Endodermal cell (in vitro differentiated cells): ENCODE results near the gene RNF44. TPM values are rescaled to one million over a fixed set of nuclear protein-coding genes. Genes with fewer than 3 reads are reported as not detected.
A peak's percentile ranks its signal among the peaks of the same experiment; 100 is the strongest.

Experiments
- DNase-seq: peaks from one replicate; pipeline ENCODE4 v3.0.0-alpha.2; 2017
- H3K27ac ChIP-seq: 2 replicates; pipeline ENCODE4 v1.5.1; 2013; ENCODE audit warnings: mild to moderate bottlenecking, low read depth, low read length, moderate library complexity
- H3K27me3 ChIP-seq: 2 replicates; pipeline ENCODE4 v1.6.1; 2013; ENCODE audit warnings: mild to moderate bottlenecking, low read length, moderate library complexity; ENCODE audit not compliant: insufficient read depth, control insufficient read depth, poor library complexity, severe bottlenecking
- H3K36me3 ChIP-seq: 2 replicates; pipeline ENCODE4 v1.7.0; 2013; ENCODE audit warnings: mild to moderate bottlenecking, low read length, moderate library complexity; ENCODE audit not compliant: control insufficient read depth, insufficient read depth
- H3K4me1 ChIP-seq: one replicate; pipeline ENCODE4 v1.7.0; 2013; ENCODE audit warnings: low read length; ENCODE audit not compliant: control insufficient read depth, insufficient read depth
- H3K4me3 ChIP-seq: 2 replicates; pipeline ENCODE4 v1.5.1; 2013; ENCODE audit warnings: mild to moderate bottlenecking, low read length, moderate library complexity
- H3K9ac ChIP-seq: 2 replicates; pipeline ENCODE4 v1.6.1; 2013; ENCODE audit warnings: mild to moderate bottlenecking, low read length, moderate library complexity; ENCODE audit not compliant: poor library complexity, severe bottlenecking; ENCODE audit errors: extremely low read depth
- H3K9me3 ChIP-seq: 2 replicates; pipeline ENCODE4 v1.6.1; 2013; ENCODE audit warnings: mild to moderate bottlenecking, low read length, moderate library complexity; ENCODE audit not compliant: control insufficient read depth
- H3K27ac Mint-ChIP-seq: 2 replicates; pipeline ENCODE4 v1.8.0; 2020; ENCODE audit warnings: mixed read lengths
- H3K27me3 Mint-ChIP-seq: 2 replicates; pipeline ENCODE4 v1.8.0; 2021; ENCODE audit warnings: mild to moderate bottlenecking, mixed read lengths; ENCODE audit not compliant: insufficient read depth
- H3K36me3 Mint-ChIP-seq: 2 replicates; pipeline ENCODE4 v1.8.0; 2020; ENCODE audit warnings: low read depth, mixed read lengths
- H3K4me1 Mint-ChIP-seq: 2 replicates; pipeline ENCODE4 v1.8.0; 2020; ENCODE audit warnings: mixed read lengths
- H3K4me3 Mint-ChIP-seq: 2 replicates; pipeline ENCODE4 v1.8.0; 2020; ENCODE audit warnings: mild to moderate bottlenecking, moderate library complexity, mixed read lengths
- H3K9me3 Mint-ChIP-seq: 2 replicates; pipeline ENCODE4 v1.8.0; 2020; ENCODE audit warnings: mild to moderate bottlenecking, mixed read lengths
- WGBS, 2 experiments: methylation state at CpG; one replicate each; pipeline versions ENCODE4 v1.1.5 to v1.1.7; 2013; ENCODE audit warnings: missing lambda C conversion rate in 2 of 2, mixed read lengths in 1 of 2; ENCODE audit not compliant: insufficient coverage in 1 of 2, insufficient read length in 1 of 2; 5-methylcytosine and 5-hydroxymethylcytosine counted together
- total RNA-seq, 2 donors: library from RNA; stranded (reverse); fragmentation: NEBNext Ultra II Directional in 1 of 2; extraction: Animal tissue kit (Norgen Biotek cat#: 25700) in 1 of 2; gene quantifications; 2 replicates in 1 of 2; 3 replicates in 1 of 2; pipeline ENCODE4 v1.2.1, GENCODE V29; 2021
- TF ChIP-seq, protein P1 (sequence below): fragments of 200-600 bp; sonication (generic); conservative IDR thresholded peaks from 2 replicates; pipeline ENCODE4 v1.5.0; 2021; ENCODE audit warnings: antibody characterized with exemption, mild to moderate bottlenecking

Gene RNF44
- total RNA-seq, 2 donors from 2014 or later: 150 to 173 TPM

DNA sequence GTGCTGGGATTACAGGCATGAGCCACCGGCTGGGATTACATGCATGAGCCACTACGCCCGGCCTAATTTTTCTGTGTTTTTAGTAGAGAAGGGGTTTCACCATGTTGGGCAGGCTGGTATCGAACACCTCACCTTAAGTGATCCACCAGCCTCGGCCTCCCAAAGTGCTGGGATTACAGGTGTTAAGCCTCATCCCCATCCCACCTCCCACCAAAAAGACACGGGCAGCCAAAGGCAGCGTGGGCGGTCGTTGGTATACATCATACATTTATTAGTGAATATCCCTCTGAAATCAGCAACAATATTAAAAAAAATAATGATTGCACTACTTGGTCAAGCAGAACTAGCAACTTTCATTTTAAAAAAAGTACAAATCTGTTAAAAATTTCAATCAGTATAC is 10.7 kb downstream of the RNF44 start:
- no peaks in the 10 kb centered on the region for H3K27me3 ChIP-seq
- H3K36me3 ChIP-seq: peaks cover 36% of the 10 kb centered on the region
- Mint-ChIP-seq H3K36me3 (peaks cover 43% of the 10 kb centered on the region), H3K4me1 (no peaks in the 10 kb centered on the region), H3K27me3 (no peaks in the 10 kb centered on the region), H3K27ac (no peak overlapping the region), H3K4me3 (no peak overlapping the region), H3K9me3 (no peaks in the 10 kb centered on the region)
- H3K9me3 ChIP-seq: no peaks in the 10 kb centered on the region
- no peak overlapping the region for H3K27ac ChIP-seq
- 93 to 100% methylated on average over 4 to 9 of the region's 9 CpGs for WGBS, 2 experiments
- H3K9ac ChIP-seq: no peak overlapping the region
- DNase-seq: no peak
- TF ChIP-seq, protein P1, sequence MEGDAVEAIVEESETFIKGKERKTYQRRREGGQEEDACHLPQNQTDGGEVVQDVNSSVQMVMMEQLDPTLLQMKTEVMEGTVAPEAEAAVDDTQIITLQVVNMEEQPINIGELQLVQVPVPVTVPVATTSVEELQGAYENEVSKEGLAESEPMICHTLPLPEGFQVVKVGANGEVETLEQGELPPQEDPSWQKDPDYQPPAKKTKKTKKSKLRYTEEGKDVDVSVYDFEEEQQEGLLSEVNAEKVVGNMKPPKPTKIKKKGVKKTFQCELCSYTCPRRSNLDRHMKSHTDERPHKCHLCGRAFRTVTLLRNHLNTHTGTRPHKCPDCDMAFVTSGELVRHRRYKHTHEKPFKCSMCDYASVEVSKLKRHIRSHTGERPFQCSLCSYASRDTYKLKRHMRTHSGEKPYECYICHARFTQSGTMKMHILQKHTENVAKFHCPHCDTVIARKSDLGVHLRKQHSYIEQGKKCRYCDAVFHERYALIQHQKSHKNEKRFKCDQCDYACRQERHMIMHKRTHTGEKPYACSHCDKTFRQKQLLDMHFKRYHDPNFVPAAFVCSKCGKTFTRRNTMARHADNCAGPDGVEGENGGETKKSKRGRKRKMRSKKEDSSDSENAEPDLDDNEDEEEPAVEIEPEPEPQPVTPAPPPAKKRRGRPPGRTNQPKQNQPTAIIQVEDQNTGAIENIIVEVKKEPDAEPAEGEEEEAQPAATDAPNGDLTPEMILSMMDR: no peak
- no peak overlapping the region for H3K4me3 ChIP-seq
- no peaks in the 10 kb centered on the region for H3K4me1 ChIP-seq

DNA sequence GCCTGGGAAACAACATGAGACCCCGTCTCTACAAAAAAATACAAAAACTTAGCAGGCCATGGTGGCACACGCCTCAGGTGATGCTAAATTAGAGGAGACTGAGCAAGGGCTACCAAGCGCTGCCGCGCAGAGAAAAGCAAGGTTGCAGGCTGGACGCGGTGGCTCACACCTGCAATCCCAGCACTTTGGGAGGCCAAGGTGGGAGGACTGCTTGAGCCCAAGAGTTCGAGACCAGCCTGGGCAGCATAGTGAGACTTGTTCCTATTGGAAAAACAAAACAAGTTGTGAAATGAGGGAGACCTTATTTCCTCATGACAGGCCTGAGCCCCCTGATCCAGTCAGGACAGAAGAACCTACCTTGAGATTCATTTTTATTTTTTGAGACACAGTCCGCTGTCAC is 11.5 kb downstream of the RNF44 start:
- WGBS, 2 experiments: 92 to 94% methylated on average over 9 of the region's 9 CpGs
- no peaks in the 10 kb centered on the region for H3K27me3 Mint-ChIP-seq
- peaks cover 38% of the 10 kb centered on the region for H3K36me3 Mint-ChIP-seq

DNA sequence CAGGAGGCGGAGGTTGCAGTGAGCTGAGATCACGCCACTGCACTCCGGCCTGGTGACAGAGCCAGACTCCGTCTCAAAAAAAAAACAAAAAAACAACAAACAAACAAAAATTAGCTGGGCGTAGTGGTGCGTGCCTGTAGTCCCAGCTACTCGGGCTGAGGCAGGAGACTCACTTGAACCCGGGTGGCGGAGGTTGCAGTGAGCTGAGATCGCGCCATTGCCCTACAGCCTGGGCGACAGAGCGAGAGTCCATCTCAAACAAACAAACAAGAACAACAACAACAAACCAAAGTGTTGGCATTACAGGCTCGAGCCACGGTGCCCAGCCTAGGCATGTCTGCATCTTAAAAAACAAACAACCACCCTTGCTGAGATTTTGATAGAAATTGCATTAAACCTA is 12.2 kb downstream of the RNF44 start:
- no peak overlapping the region for H3K4me3 Mint-ChIP-seq
- peaks cover 38% of the 10 kb centered on the region for H3K36me3 Mint-ChIP-seq
- Histone ChIP-seq H3K36me3 (peaks cover 30% of the 10 kb centered on the region), H3K9me3 (no peaks in the 10 kb centered on the region), H3K9ac (no peak overlapping the region), H3K4me3 (no peak overlapping the region), H3K4me1 (no peaks in the 10 kb centered on the region), H3K27ac (no peak overlapping the region), H3K27me3 (no peaks in the 10 kb centered on the region)
- TF ChIP-seq, protein P1: no peak
- DNase-seq: no peak
- no peaks in the 10 kb centered on the region for H3K4me1 Mint-ChIP-seq
- H3K9me3 Mint-ChIP-seq: no peaks in the 10 kb centered on the region
- 96 to 97% methylated on average over 11 to 15 of the region's 15 CpGs for WGBS, 2 experiments
- H3K27me3 Mint-ChIP-seq: peaks cover 2% of the 10 kb centered on the region
- H3K27ac Mint-ChIP-seq: no peak overlapping the region

More for the DNA sequence above, 11.5 kb downstream of the RNF44 start:
- H3K27ac ChIP-seq: no peak overlapping the region
- DNase-seq: peak; percentile 44
- no peaks in the 10 kb centered on the region for H3K9me3 Mint-ChIP-seq
- no peaks in the 10 kb centered on the region for H3K27me3 ChIP-seq
- H3K9ac ChIP-seq: no peak overlapping the region
- H3K36me3 ChIP-seq: peaks cover 30% of the 10 kb centered on the region
- H3K4me1 Mint-ChIP-seq: no peaks in the 10 kb centered on the region
- H3K27ac Mint-ChIP-seq: no peak overlapping the region
- H3K4me3 ChIP-seq: no peak overlapping the region
- H3K4me3 Mint-ChIP-seq: no peak overlapping the region
- TF ChIP-seq, protein P1: no peak
- no peaks in the 10 kb centered on the region for H3K4me1 ChIP-seq
- no peaks in the 10 kb centered on the region for H3K9me3 ChIP-seq
